Neural cell (in vitro differentiated cells): ENCODE measurements around the gene CD47. TPM values are rescaled to one million over a fixed set of nuclear protein-coding genes. Genes with fewer than 3 reads are reported as not detected.

Source experiments
- H2AFZ ChIP-seq: fragments of 200-600, 300-800 bp; sonication (generic), shearing (Covaris generic); 2 replicates; pipeline ENCODE4 v1.6.0; 2014; ENCODE audit warnings: low read depth, mild to moderate bottlenecking, antibody characterized with exemption, low read length, moderate library complexity
- H3F3A ChIP-seq: fragments of 200-600 bp; shearing (Covaris generic); 2 replicates; pipeline ENCODE4 v1.6.1; 2016; ENCODE audit warnings: mild to moderate bottlenecking, moderate library complexity, mixed read lengths, antibody characterized with exemption, low read length; ENCODE audit not compliant: insufficient read depth, poor library complexity, severe bottlenecking
- H3K27ac ChIP-seq: fragments of 200-600, 300-800 bp; sonication (generic), shearing (Covaris generic); 2 replicates; pipeline ENCODE4 v1.5.1; 2014; ENCODE audit warnings: mild to moderate bottlenecking, low read length, moderate library complexity
- H3K27me3 ChIP-seq: fragments of 300-800, 200-600 bp; sonication (generic), shearing (Covaris generic); 2 replicates; pipeline ENCODE4 v1.6.0; 2014; ENCODE audit warnings: mild to moderate bottlenecking, low read depth, low read length, moderate library complexity; ENCODE audit not compliant: insufficient read depth
- H3K36me3 ChIP-seq: fragments of 300-800, 200-600 bp; sonication (generic), shearing (Covaris generic); 2 replicates; pipeline ENCODE4 v1.5.1; 2014; ENCODE audit warnings: mild to moderate bottlenecking, antibody characterized with exemption, low read length, moderate library complexity; ENCODE audit not compliant: insufficient read depth
- H3K4me2 ChIP-seq: fragments of 300-800, 200-600 bp; sonication (generic), shearing (Covaris generic); 2 replicates; pipeline ENCODE4 v1.6.0; 2014; ENCODE audit warnings: mild to moderate bottlenecking, low read length
- H3K4me3 ChIP-seq: fragments of 300-800, 200-600 bp; sonication (generic), shearing (Covaris generic); 2 replicates; pipeline ENCODE4 v1.5.1; 2014; ENCODE audit warnings: mild to moderate bottlenecking, low read length, moderate library complexity
- H3K79me2 ChIP-seq: fragments of 200-600 bp; shearing (Covaris generic); replicated peaks from 2 replicates; pipeline ENCODE4 v1.6.0; 2014; ENCODE audit warnings: mild to moderate bottlenecking, low read length, moderate library complexity; ENCODE audit not compliant: insufficient read depth
- H3K9ac ChIP-seq: fragments of 300-800, 200-600 bp; sonication (generic), shearing (Covaris generic); 2 replicates; pipeline ENCODE4 v1.6.1; 2016; ENCODE audit warnings: mild to moderate bottlenecking, low read length, mixed read lengths
- H3K9me2 ChIP-seq: fragments of 200-600 bp; shearing (Covaris generic); 2 replicates; pipeline ENCODE4 v1.6.1; 2016; ENCODE audit warnings: mild to moderate bottlenecking, low read length, mixed read lengths; ENCODE audit not compliant: insufficient read depth
- H3K9me3 ChIP-seq: fragments of 200-600, 300-800 bp; sonication (generic), shearing (Covaris generic); 2 replicates; pipeline ENCODE4 v1.6.1; 2016; ENCODE audit warnings: mild to moderate bottlenecking, mixed run types, low read length, moderate library complexity, mixed read lengths
- H4K20me1 ChIP-seq: fragments of 200-600 bp; shearing (Covaris generic); 2 replicates; pipeline ENCODE4 v1.6.1; 2016; ENCODE audit warnings: mild to moderate bottlenecking, mixed run types; ENCODE audit not compliant: insufficient read depth
- EP300 ChIP-seq: fragments of 450-650 bp; conservative IDR thresholded peaks from 2 replicates; pipeline ENCODE4 v1.6.1; 2014; ENCODE audit warnings: antibody characterized with exemption, mild to moderate bottlenecking, moderate library complexity; ENCODE audit not compliant: poor library complexity, severe bottlenecking
- EZH2 ChIP-seq: fragments of 200-600, 300-800 bp; shearing (Covaris generic), sonication (generic); IDR thresholded peaks from 2 replicates; pipeline ENCODE4 v1.6.1; 2014; ENCODE audit warnings: antibody characterized with exemption, low read length, borderline replicate concordance, mild to moderate bottlenecking; ENCODE audit not compliant: insufficient read depth, poor library complexity, severe bottlenecking
- MXI1 ChIP-seq: fragments of 450-650 bp; conservative IDR thresholded peaks from 2 replicates; pipeline ENCODE4 v1.6.1; 2014; ENCODE audit warnings: antibody characterized with exemption, mild to moderate bottlenecking; ENCODE audit not compliant: poor library complexity, severe bottlenecking
- POLR2AphosphoS5 ChIP-seq: IDR thresholded peaks from 2 replicates; pipeline ENCODE4 v1.6.1; 2012
- RAD21 ChIP-seq: fragments of 450-650 bp; conservative IDR thresholded peaks from 2 replicates; pipeline ENCODE4 v1.6.1; 2014; ENCODE audit warnings: antibody characterized with exemption, mild to moderate bottlenecking, moderate library complexity
- SMC3 ChIP-seq: fragments of 450-650 bp; conservative IDR thresholded peaks from 2 replicates; pipeline ENCODE4 v1.6.1; 2014; ENCODE audit warnings: antibody characterized with exemption, mild to moderate bottlenecking, moderate library complexity; ENCODE audit not compliant: poor library complexity
- TAF1 ChIP-seq: IDR thresholded peaks from 2 replicates; pipeline ENCODE4 v1.6.1; 2012; ENCODE audit warnings: low read depth
- polyA plus RNA-seq: library from polyadenylated mRNA; depleted of rRNA; stranded (reverse); fragments of >200 nt; gene quantifications from 2 replicates; pipeline ENCODE4 v1.2.3, GENCODE V29; 2014
- TF ChIP-seq, protein P1 (sequence below): IDR thresholded peaks from 2 replicates; pipeline ENCODE4 v1.6.1; 2012; ENCODE audit warnings: borderline replicate concordance
- TF ChIP-seq, protein P2 (sequence below): fragments of 450-650 bp; IDR thresholded peaks from 2 replicates; pipeline ENCODE4 v1.5.1; 2014; ENCODE audit warnings: antibody characterized with exemption, mild to moderate bottlenecking, moderate library complexity; ENCODE audit not compliant: poor library complexity, severe bottlenecking

Gene CD47
- polyA plus RNA-seq, 1 donor from 2014 or later = 128 TPM

DNA sequence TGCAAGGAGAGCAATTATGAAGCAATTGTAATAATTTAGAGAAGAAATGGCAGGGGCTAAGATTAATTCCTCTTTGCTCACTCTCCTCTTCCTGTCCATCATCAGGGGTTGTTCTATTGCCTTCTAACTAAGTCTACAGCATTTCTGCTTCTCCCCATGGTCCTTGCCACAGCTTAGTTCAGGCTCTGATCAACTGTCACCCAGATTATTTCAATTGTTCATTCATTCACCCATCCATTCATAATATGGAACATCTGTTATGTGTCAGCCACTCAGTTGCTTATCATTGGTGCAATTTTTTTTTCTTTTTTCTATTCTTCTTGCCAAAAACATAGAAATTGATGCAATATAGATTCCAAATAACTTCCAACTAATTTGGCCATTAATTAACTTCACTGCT, 93.2 kb downstream of the CD47 start:
- no peaks in the 10 kb centered on the region for H3F3A ChIP-seq
- H3K9me2 ChIP-seq = no peaks in the 10 kb centered on the region
- no peaks in the 10 kb centered on the region for H3K9me3 ChIP-seq
- H4K20me1 ChIP-seq = no peaks in the 10 kb centered on the region
- H3K27ac ChIP-seq = no peak overlapping the region
- no peaks in the 10 kb centered on the region for H3K27me3 ChIP-seq
- no peak overlapping the region for H2AFZ ChIP-seq
- no peak overlapping the region for H3K9ac ChIP-seq
- no peaks in the 10 kb centered on the region for H3K36me3 ChIP-seq
- H3K4me2 ChIP-seq = no peak overlapping the region
- no peaks in the 10 kb centered on the region for H3K79me2 ChIP-seq
- no peak for TF ChIP-seq MXI1
- TF ChIP-seq EP300 = no peak
- TF ChIP-seq, protein P1, sequence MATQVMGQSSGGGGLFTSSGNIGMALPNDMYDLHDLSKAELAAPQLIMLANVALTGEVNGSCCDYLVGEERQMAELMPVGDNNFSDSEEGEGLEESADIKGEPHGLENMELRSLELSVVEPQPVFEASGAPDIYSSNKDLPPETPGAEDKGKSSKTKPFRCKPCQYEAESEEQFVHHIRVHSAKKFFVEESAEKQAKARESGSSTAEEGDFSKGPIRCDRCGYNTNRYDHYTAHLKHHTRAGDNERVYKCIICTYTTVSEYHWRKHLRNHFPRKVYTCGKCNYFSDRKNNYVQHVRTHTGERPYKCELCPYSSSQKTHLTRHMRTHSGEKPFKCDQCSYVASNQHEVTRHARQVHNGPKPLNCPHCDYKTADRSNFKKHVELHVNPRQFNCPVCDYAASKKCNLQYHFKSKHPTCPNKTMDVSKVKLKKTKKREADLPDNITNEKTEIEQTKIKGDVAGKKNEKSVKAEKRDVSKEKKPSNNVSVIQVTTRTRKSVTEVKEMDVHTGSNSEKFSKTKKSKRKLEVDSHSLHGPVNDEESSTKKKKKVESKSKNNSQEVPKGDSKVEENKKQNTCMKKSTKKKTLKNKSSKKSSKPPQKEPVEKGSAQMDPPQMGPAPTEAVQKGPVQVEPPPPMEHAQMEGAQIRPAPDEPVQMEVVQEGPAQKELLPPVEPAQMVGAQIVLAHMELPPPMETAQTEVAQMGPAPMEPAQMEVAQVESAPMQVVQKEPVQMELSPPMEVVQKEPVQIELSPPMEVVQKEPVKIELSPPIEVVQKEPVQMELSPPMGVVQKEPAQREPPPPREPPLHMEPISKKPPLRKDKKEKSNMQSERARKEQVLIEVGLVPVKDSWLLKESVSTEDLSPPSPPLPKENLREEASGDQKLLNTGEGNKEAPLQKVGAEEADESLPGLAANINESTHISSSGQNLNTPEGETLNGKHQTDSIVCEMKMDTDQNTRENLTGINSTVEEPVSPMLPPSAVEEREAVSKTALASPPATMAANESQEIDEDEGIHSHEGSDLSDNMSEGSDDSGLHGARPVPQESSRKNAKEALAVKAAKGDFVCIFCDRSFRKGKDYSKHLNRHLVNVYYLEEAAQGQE = no peak
- TF ChIP-seq, protein P2, sequence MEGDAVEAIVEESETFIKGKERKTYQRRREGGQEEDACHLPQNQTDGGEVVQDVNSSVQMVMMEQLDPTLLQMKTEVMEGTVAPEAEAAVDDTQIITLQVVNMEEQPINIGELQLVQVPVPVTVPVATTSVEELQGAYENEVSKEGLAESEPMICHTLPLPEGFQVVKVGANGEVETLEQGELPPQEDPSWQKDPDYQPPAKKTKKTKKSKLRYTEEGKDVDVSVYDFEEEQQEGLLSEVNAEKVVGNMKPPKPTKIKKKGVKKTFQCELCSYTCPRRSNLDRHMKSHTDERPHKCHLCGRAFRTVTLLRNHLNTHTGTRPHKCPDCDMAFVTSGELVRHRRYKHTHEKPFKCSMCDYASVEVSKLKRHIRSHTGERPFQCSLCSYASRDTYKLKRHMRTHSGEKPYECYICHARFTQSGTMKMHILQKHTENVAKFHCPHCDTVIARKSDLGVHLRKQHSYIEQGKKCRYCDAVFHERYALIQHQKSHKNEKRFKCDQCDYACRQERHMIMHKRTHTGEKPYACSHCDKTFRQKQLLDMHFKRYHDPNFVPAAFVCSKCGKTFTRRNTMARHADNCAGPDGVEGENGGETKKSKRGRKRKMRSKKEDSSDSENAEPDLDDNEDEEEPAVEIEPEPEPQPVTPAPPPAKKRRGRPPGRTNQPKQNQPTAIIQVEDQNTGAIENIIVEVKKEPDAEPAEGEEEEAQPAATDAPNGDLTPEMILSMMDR = no peak
- no peak for TF ChIP-seq POLR2AphosphoS5
- H3K4me3 ChIP-seq = no peak overlapping the region

DNA sequence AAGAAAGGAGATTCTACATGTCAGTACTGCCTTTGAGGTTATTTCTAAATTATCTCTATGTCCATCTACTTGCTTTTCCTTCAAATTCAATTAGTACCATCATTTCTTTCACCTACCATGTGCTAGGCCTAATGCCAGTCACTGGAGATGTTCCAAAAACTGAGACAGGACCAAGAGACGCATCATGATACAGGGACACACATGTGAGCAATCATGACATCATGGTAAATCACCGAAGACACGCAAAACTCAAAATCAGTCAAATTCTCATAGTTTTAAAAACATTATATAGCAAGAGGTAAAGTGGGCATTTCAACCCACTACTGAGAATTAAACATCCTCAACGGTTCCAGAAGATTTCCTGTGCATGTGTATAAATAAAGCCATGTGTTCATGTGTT, 95.0 kb downstream of the CD47 start:
- no peak overlapping the region for H2AFZ ChIP-seq
- no peaks in the 10 kb centered on the region for H4K20me1 ChIP-seq
- H3K4me2 ChIP-seq = no peak overlapping the region
- H3K27ac ChIP-seq = no peak overlapping the region
- no peaks in the 10 kb centered on the region for H3K9me2 ChIP-seq
- H3K27me3 ChIP-seq = no peaks in the 10 kb centered on the region
- no peaks in the 10 kb centered on the region for H3K9me3 ChIP-seq
- H3F3A ChIP-seq = no peaks in the 10 kb centered on the region
- no peak overlapping the region for H3K9ac ChIP-seq
- no peak overlapping the region for H3K4me3 ChIP-seq
- TF ChIP-seq EZH2 = no peak
- no peak for TF ChIP-seq RAD21
- TF ChIP-seq, protein P2 = no peak
- TF ChIP-seq SMC3 = no peak
- TF ChIP-seq MXI1 = no peak
- TF ChIP-seq EP300 = no peak
- TF ChIP-seq POLR2AphosphoS5 = no peak
- TF ChIP-seq, protein P1 = no peak
- TF ChIP-seq TAF1 = no peak
- H3K79me2 ChIP-seq = no peaks in the 10 kb centered on the region
- H3K36me3 ChIP-seq = no peaks in the 10 kb centered on the region
